Esophagus squamous epithelium (tissue), 5 donors: Measurements from ENCODE around the gene HNRNPK. TPM values are rescaled to one million over a fixed set of nuclear protein-coding genes. Genes with fewer than 3 reads are reported as not detected.

Source experiments
- DNase-seq: peaks from one replicate; lab custom pipeline; 2025; lab: John Stamatoyannopoulos, UW
- H3K27ac ChIP-seq, 4 donors: fragments of 200-600 bp; sonication (generic); one replicate each; pipeline ENCODE4 v1.5.1; 2016 to 2019; ENCODE audit warnings: mild to moderate bottlenecking in 1 of 4
- H3K27me3 ChIP-seq, 4 donors: fragments of 200-600 bp; sonication (generic); 1 replicate in 3 of 4; 2 replicates in 1 of 4; pipeline versions ENCODE4 v1.5.1 to v1.6.0; 2017 to 2021; ENCODE audit warnings: antibody characterized with exemption in 1 of 4
- H3K36me3 ChIP-seq, 3 donors: fragments of 200-600 bp; sonication (generic); one replicate each; pipeline ENCODE4 v1.5.1; 2016 to 2019
- H3K4me1 ChIP-seq, 3 donors: fragments of 200-600 bp; sonication (generic); one replicate each; pipeline ENCODE4 v1.5.1; 2017 to 2019
- H3K4me3 ChIP-seq, 4 donors: fragments of 200-600 bp; sonication (generic); 1 replicate in 3 of 4; 2 replicates in 1 of 4; pipeline ENCODE4 v1.5.1; 2016 to 2019; ENCODE audit warnings: mild to moderate bottlenecking in 2 of 4, moderate library complexity in 1 of 4
- H3K9me3 ChIP-seq, 3 donors: fragments of 200-600 bp; sonication (generic); one replicate each; pipeline ENCODE4 v1.5.1; 2016 to 2019
- CTCF ChIP-seq, 6 experiments: fragments of 450-650 bp in 4 of 6; fragments of 200-600 bp in 2 of 6; sonication (generic) in 2 of 6; IDR thresholded peaks; one replicate each; pipeline ENCODE4 v1.5.1; 2016 to 2019; ENCODE audit warnings: antibody characterized with exemption in 6 of 6, mild to moderate bottlenecking in 4 of 6, moderate library complexity in 4 of 6
- POLR2A ChIP-seq, 4 donors: fragments of 450-650 bp; IDR thresholded peaks; one replicate each; pipeline ENCODE4 v1.6.1; 2017; ENCODE audit warnings: antibody characterized with exemption in 4 of 4, mild to moderate bottlenecking in 4 of 4, moderate library complexity in 3 of 4
- WGBS, 2 donors: methylation state at CpG; one replicate each; pipeline ENCODE4 v1.1.5; 2018; 5-methylcytosine and 5-hydroxymethylcytosine counted together
- intact Hi-C: fragments of 100-400 bp; cut with DNase I; formaldehyde crosslinking; loops from one replicate; pipeline ENCODE4 v1.15.0; 2022
- total RNA-seq, 4 donors: library from RNA; depleted of rRNA; stranded (reverse); fragments of >200 nt; gene quantifications; one replicate each; pipeline ENCODE4 v1.1.0, GENCODE V29; 2016
- donor health status: DM: yes; HTN: yes; CAD: no.

The HNRNPK gene
- total RNA-seq, 4 donors from 2014 or later = 348 to 510 (median 452) TPM

DNA sequence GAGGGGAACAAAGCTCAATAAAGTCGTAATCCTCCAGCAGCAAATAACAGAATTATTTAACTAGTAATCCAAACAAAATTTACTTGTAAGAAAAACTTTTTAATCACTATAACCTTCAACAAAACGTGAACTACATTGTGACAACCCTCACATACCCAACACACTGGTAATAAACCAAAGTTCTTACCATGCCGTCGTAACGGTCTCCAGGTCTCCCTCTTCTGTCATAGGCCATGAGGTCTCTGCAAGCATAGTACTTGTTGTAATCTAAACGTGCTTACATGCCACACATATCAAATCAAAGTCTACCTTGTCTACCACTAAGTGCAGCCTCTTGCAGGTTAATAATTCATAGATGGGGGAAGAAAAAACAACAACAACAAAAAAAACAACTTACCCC, 8.5 kb downstream of the HNRNPK start:
- 80 to 84% methylated on average over 6 of the region's 6 CpGs for WGBS, 2 donors
- no peak for DNase-seq
- Histone ChIP-seq H3K27ac (no peak overlapping the region), H3K27me3 (no peaks in the 10 kb centered on the region), H3K4me3 (no peak overlapping the region), H3K36me3 (peaks cover 20 to 100% (median 73%) of the 10 kb centered on the region in 3 donors), H3K9me3 (no peaks in the 10 kb centered on the region), H3K4me1 (peaks cover 0 to 46% (median 4%) of the 10 kb centered on the region in 3 donors)
- intact Hi-C loops = no loop called here
- no peak for TF ChIP-seq POLR2A (IDR thresholded peaks at IDR 0.05)
- TF ChIP-seq CTCF (IDR thresholded peaks at IDR 0.05) = no peak

DNA sequence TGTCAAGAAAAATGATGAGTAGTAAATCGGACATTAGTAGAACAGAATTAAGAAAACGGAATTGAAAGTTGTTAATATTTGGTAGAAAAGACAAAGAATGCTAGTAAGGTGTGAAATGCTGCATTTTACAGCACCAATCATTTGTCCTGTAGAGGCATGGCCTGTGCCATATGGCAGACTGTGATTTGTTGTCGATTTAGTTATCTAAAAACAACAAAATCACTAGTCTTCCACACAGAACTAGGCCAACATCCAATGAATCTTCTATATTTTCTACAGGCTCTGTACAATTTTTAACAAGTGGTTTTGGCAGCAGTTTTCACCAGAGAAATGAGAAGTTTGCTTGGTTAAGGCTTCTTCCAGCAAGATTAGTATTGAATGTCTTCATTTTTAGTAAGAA, 10.4 kb downstream of the HNRNPK start:
- TF ChIP-seq POLR2A (IDR thresholded peaks at IDR 0.05) (no peak), CTCF (IDR thresholded peaks at IDR 0.05) (no peak)
- intact Hi-C loops = no loop called here
- DNase-seq = no peak
- peaks cover 20 to 92% (median 61%) of the 10 kb centered on the region in 3 donors for H3K36me3 ChIP-seq
- H3K4me1 ChIP-seq = peaks cover 0 to 33% (median 0%) of the 10 kb centered on the region in 3 donors
- 73 to 85% methylated on average over 3 of the region's 3 CpGs for WGBS, 2 donors
- no peak overlapping the region for H3K4me3 ChIP-seq
- no peaks in the 10 kb centered on the region for H3K9me3 ChIP-seq
- no peaks in the 10 kb centered on the region for H3K27me3 ChIP-seq
- H3K27ac ChIP-seq = no peak overlapping the region

DNA sequence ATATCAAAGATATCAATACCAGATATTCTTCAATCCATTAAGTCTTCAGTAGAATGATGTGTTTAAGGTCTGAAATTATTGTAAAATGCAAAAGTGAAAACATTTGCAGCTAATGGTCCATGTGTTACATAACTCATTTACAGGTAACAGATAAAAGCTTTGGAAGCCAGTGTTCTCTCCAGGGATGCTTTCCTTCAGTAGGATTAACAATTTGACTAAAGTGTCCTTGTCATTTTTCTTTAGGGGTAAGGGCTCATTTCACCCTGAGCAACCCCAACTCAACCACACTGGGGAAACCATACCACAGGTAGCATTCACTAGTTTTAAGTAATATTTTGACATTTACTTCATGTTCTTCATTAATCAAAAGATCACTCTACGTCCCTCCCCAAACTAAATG, 12.9 kb downstream of the HNRNPK start:
- 67 to 88% methylated on average over 1 of the region's 1 CpG for WGBS, 2 donors
- H3K27ac ChIP-seq = no peak overlapping the region

DNA sequence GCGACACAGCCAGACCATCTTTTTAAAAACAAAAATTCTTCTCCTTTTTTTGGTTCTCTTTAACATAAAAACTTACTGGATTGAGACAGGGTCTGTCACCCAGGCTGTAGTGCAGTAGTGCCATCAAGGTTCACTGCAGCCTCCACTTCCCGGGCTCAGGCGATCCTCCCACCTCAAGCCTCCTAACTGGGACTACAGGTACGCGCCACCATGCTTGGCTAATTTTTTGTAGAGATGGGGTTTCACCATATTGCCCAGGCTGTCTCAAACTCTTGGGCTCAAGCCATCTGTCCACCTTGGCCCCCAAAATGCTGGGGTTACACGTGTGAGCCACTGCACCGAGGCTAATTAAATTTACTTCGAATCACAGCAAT, 13.8 kb downstream of the HNRNPK start:
- H3K36me3 ChIP-seq = peaks cover 8 to 58% (median 29%) of the 10 kb centered on the region in 3 donors
- intact Hi-C loops = no loop called here
- no peaks in the 10 kb centered on the region for H3K9me3 ChIP-seq
- peaks cover 0 to 6% (median 3%) of the 10 kb centered on the region in 3 donors for H3K4me1 ChIP-seq
- DNase-seq = no peak
- H3K4me3 ChIP-seq = no peak overlapping the region
- 89 to 92% methylated on average over 8 of the region's 8 CpGs for WGBS, 2 donors
- H3K27ac ChIP-seq = no peak overlapping the region
- H3K27me3 ChIP-seq = no peaks in the 10 kb centered on the region
- TF ChIP-seq POLR2A (IDR thresholded peaks at IDR 0.05) = no peak
- no peak for TF ChIP-seq CTCF (IDR thresholded peaks at IDR 0.05)

More for the DNA sequence above, 12.9 kb downstream of the HNRNPK start:
- peaks cover 8 to 67% (median 38%) of the 10 kb centered on the region in 3 donors for H3K36me3 ChIP-seq
- H3K4me3 ChIP-seq = no peak overlapping the region
- intact Hi-C loops = no loop called here
- TF ChIP-seq POLR2A (IDR thresholded peaks at IDR 0.05) (no peak), CTCF (IDR thresholded peaks at IDR 0.05) (no peak)
- no peaks in the 10 kb centered on the region for H3K9me3 ChIP-seq
- no peak for DNase-seq
- no peaks in the 10 kb centered on the region for H3K27me3 ChIP-seq
- H3K4me1 ChIP-seq = peaks cover 0 to 13% (median 3%) of the 10 kb centered on the region in 3 donors

DNA sequence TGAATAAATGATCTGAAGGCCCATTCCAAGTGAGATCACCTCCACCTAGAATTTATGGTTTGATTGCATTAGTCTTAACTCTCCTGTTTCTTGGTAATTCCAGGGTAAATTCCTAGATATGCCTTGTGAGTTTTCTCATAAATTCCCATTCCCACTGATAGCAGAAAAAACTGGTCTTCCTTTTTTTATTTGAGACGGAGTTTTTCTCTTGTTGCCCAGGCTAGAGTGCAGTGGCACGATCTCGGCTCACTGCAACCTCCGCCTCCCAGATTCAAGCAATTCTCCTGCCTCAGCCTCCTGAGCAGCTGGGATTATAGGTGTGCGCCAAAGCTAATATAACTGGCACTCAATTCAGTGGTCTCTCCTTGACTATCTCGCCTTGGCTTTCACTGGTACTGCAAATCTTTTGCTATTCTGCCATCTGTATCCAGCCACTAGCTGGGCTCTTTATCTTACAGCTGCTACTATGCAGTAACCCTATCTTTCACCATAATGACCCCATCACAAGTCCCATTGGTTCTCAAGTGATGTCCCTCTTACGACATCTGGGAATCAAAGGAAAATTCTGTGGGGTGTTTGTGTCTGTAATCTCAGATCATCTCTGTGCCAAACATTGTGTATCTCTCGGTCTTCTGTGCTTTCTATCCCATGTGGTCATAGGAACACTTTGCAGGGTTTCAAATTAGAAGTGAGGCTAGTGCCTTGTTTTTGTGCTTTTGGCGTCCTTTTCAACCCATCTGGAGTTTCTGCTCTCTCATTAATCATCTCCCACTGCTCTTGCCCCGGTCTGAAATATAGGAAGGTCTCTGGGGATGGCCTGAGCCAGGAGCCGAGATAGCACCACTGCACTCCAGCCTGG, 14.4 kb downstream of the HNRNPK start:
- intact Hi-C loops = no loop called here
- WGBS, 2 donors = 62 to 66% methylated on average over 11 of the region's 11 CpGs
- no peak for DNase-seq
- Histone ChIP-seq H3K4me3 (no peak overlapping the region), H3K36me3 (peaks cover 3 to 52% (median 23%) of the 10 kb centered on the region in 3 donors), H3K4me1 (peaks cover 0 to 6% (median 3%) of the 10 kb centered on the region in 3 donors), H3K27me3 (no peaks in the 10 kb centered on the region), H3K27ac (no peak overlapping the region), H3K9me3 (no peaks in the 10 kb centered on the region)
- TF ChIP-seq CTCF (IDR thresholded peaks at IDR 0.05) (no peak), POLR2A (IDR thresholded peaks at IDR 0.05) (no peak)
